ENCODE results near the gene MDM2. TPM values are rescaled to one million over a fixed set of nuclear protein-coding genes. Genes with fewer than 3 reads are reported as not detected.

Gene MDM2
- total and polyA plus RNA-seq, 9 of the 15 experiments (the other 6 are each of a cell fraction or from before 2014, with no cell fraction given), result 13.6 to 100 (median 49.0) TPM

GRCh38 chr12:68844318-68844745 lies 36.4 kb downstream of the MDM2 start (continued):
- no peak for TF ChIP-seq EWSR1 (IDR thresholded peaks at IDR 0.05; ENCODE audit: borderline replicate concordance, low read depth, partially characterized antibody)
- 0 out of 2 replicates have a peak, but pooled peaks have one; percentile 3 for TF ChIP-seq POLR2A (conservative IDR thresholded peaks at IDR 0.05)
- TF ChIP-seq U2AF1 (optimal IDR thresholded peaks at IDR 0.05; ENCODE audit: low read depth, low read length), result no peak

- FAIRE-seq (no peak), DNase-seq (ENCODE audit: extremely low read depth in 1 of 4, low spot score in 3 of 4) (no peak), ATAC-seq (peak; percentile 58)
- Histone ChIP-seq H2AFZ (ENCODE audit: low read depth, low read length) (no peak overlapping the region), H3K4me1 (replicated peaks in 1 of 2; ENCODE audit: control insufficient read depth in 2 of 2, insufficient read depth in 2 of 2, low read length in 2 of 2) (no peaks in the 10 kb centered on the region), H3K27ac (ENCODE audit: extremely low read depth, low read depth, low read length) (no peak overlapping the region), H3K36me3 (ENCODE audit: control insufficient read depth, insufficient read depth, low read length) (peaks cover 37% of the 10 kb centered on the region), H3K4me2 (ENCODE audit: insufficient read depth, low read length) (no peak overlapping the region), H3K4me3 (no peak overlapping the region), H3K9ac (ENCODE audit: insufficient read depth in 1 of 2, low read depth in 2 of 2, low read length in 2 of 2) (no peak overlapping the region), H4K20me1 (replicated peaks; ENCODE audit: control insufficient read depth, insufficient read depth, low read length) (0 out of 2 replicates have a peak, but pooled peaks cover 3% of the 10 kb centered on the region), H3K9me3 (replicated peaks; ENCODE audit: control insufficient read depth, insufficient read depth, low read depth, low read length) (no peaks in the 10 kb centered on the region), H3K9me1 (ENCODE audit: control insufficient read depth, insufficient read depth, low read length) (no peaks in the 10 kb centered on the region), H3K27me3 (ENCODE audit: control insufficient read depth in 2 of 2, insufficient read depth in 2 of 2, low read length in 2 of 2) (no peaks in the 10 kb centered on the region), H3K79me2 (ENCODE audit: control insufficient read depth, insufficient read depth, low read length) (no peaks in the 10 kb centered on the region)
- 81% methylated on average over 14 of the region's 14 CpGs for WGBS (ENCODE audit: insufficient coverage, low coverage, missing lambda C conversion rate)
- ChIA-PET CTCF (ENCODE audit: low intra/inter-chr PET ratio) (no interaction called here), POLR2A (interaction anchor here (0.5 to 3.4 kb wide), 4 partner anchors 9 to 438 kb away, joined by 3 to 12 read pairs (median 8); partner anchors contain the start of gene MDM2)
- in situ Hi-C loops (cut with MboI) (no loop called here), intact Hi-C loops (cut with micrococcal nuclease) (no loop called here)
- BruUV-seq (replicated peaks), result no TSS peak
- TF ChIP-seq POLR2A (conservative IDR thresholded peaks at IDR 0.05) (peak; percentile 47; the same call in 1 of the 2 replicates), HNRNPLL (IDR thresholded peaks at IDR 0.05; ENCODE audit: low read depth, low read length, poor library complexity, severe bottlenecking) (no peak), POLR2AphosphoS2 (IDR thresholded peaks at IDR 0.05; ENCODE audit: low read length) (0 out of 2 replicates have a peak, but pooled peaks have one; percentile 1), ILF3 (IDR thresholded peaks at IDR 0.05; ENCODE audit: borderline replicate concordance) (peak; percentile 20; the same call in 1 of the 2 replicates)
Observed at GRCh38 chr12:68844788-68845695, 37.1 kb downstream of the MDM2 start.

Measured in K562 (cell line).